H1 (cell line): ENCODE measurements around the gene KCTD3. TPM values are rescaled to one million over a fixed set of nuclear protein-coding genes. Genes with fewer than 3 reads are reported as not detected.

ENCODE experiments used
- CTCF ChIA-PET: fragments of 300-600 bp; sonication (Branson Sonifier 250); formaldehyde crosslinking; loops from one replicate; lab custom pipeline; 2021; ENCODE audit not compliant: partially characterized antibody; lab: Charles Lee
- POLR2A ChIA-PET: fragments of 300-600 bp; sonication (Branson Sonifier 250); formaldehyde crosslinking; loops from one replicate; lab custom pipeline; 2021; ENCODE audit warnings: inconsistent platforms; ENCODE audit not compliant: partially characterized antibody; lab: Charles Lee
- DNase-seq, 2 experiments: peaks; one replicate each; pipeline versions ENCODE4 v3.0.0 to v3.0.0-alpha.2; 2010 to 2022; ENCODE audit warnings: low spot score in 2 of 2, low read depth in 1 of 2, mixed read lengths in 1 of 2
- FAIRE-seq: peaks from 2 replicates; lab custom pipeline; 2011; peaks lifted over from hg19 to GRCh38; lab: Jason Lieb, UNC
- H2AFZ ChIP-seq: 2 replicates; pipeline ENCODE4 v1.8.1; 2012; ENCODE audit warnings: low read length, inconsistent platforms
- H2AK5ac ChIP-seq: 2 replicates; pipeline ENCODE4 v1.6.1; 2013; ENCODE audit warnings: low read depth, low read length
- H2BK120ac ChIP-seq: replicated peaks from 2 replicates; pipeline ENCODE3; 2013; ENCODE audit warnings: low read depth, low read length, inconsistent platforms
- H2BK12ac ChIP-seq: 2 replicates; pipeline ENCODE4 v1.6.1; 2013; ENCODE audit warnings: low read depth, low read length
- H2BK15ac ChIP-seq: 2 replicates; pipeline ENCODE4 v1.6.1; 2013; ENCODE audit warnings: low read length
- H2BK20ac ChIP-seq: 2 replicates; pipeline ENCODE4 v1.6.1; 2013; ENCODE audit warnings: low read length
- H2BK5ac ChIP-seq: 2 replicates; pipeline ENCODE4 v1.6.1; 2013; ENCODE audit warnings: low read depth, low read length
- H3K14ac ChIP-seq: 2 replicates; pipeline ENCODE4 v1.6.1; 2013; ENCODE audit warnings: inconsistent platforms; ENCODE audit not compliant: insufficient read length
- H3K18ac ChIP-seq: 2 replicates; pipeline ENCODE4 v1.6.1; 2013; ENCODE audit warnings: low read length; ENCODE audit errors: extremely low read depth
- H3K23ac ChIP-seq: 2 replicates; pipeline ENCODE4 v1.6.1; 2013; ENCODE audit warnings: inconsistent platforms; ENCODE audit not compliant: insufficient read length
- H3K23me2 ChIP-seq: 2 replicates; pipeline ENCODE4 v1.6.1; 2013; ENCODE audit warnings: low read depth, low read length
- H3K27ac ChIP-seq: 2 replicates; pipeline ENCODE4 v1.6.1; 2011; ENCODE audit warnings: low read depth, low read length, inconsistent platforms
- H3K27me3 ChIP-seq, 4 experiments: replicated peaks in 1 of 4; 1 replicate in 1 of 4; 2 replicates in 3 of 4; pipeline versions ENCODE4 v1.6.1 to v1.8.1; 2011 to 2013; ENCODE audit warnings: low read length in 3 of 4, mild to moderate bottlenecking in 3 of 4, inconsistent platforms in 2 of 4, mixed read lengths in 2 of 4, moderate library complexity in 1 of 4; ENCODE audit not compliant: control insufficient read depth in 3 of 4, insufficient read depth in 3 of 4; ENCODE audit errors: extremely low read depth in 1 of 4
- H3K36me3 ChIP-seq, 4 experiments: 2 replicates each; pipeline versions ENCODE4 v1.6.1 to v1.8.1; 2011 to 2013; ENCODE audit warnings: mild to moderate bottlenecking in 4 of 4, low read length in 3 of 4, moderate library complexity in 2 of 4, control low read depth in 1 of 4, inconsistent platforms in 1 of 4; ENCODE audit not compliant: insufficient read depth in 4 of 4, control insufficient read depth in 2 of 4
- H3K4ac ChIP-seq: replicated peaks from 2 replicates; pipeline ENCODE3; 2013; ENCODE audit warnings: low read length, low read depth, mixed read lengths, inconsistent platforms; ENCODE audit not compliant: insufficient read length
- H3K4me1 ChIP-seq, 4 experiments: replicated peaks in 1 of 4; 1 replicate in 1 of 4; 2 replicates in 3 of 4; pipeline versions ENCODE4 v1.6.1 to v1.8.1; 2011 to 2013; ENCODE audit warnings: low read length in 3 of 4, inconsistent platforms in 2 of 4, mixed read lengths in 1 of 4; ENCODE audit not compliant: insufficient read depth in 4 of 4, control insufficient read depth in 3 of 4
- H3K4me2 ChIP-seq, 2 experiments: 2 replicates each; pipeline versions ENCODE4 v1.6.1 to v1.8.1; 2011 to 2013; ENCODE audit warnings: low read depth in 2 of 2, low read length in 2 of 2, control low read depth in 1 of 2, inconsistent platforms in 1 of 2, mild to moderate bottlenecking in 1 of 2; ENCODE audit not compliant: insufficient read depth in 1 of 2
- H3K4me3 ChIP-seq, 4 experiments: fragments of 200-600, 300-600 bp in 1 of 4; sonication (generic), shearing (Covaris generic), sonication (Bioruptor Twin) in 1 of 4; 2 replicates each; pipeline versions ENCODE4 v1.5.1 to v1.8.1; 2011 to 2016; ENCODE audit warnings: low read length in 4 of 4, low read depth in 3 of 4, control low read depth in 2 of 4, inconsistent platforms in 2 of 4, mild to moderate bottlenecking in 2 of 4, mixed read lengths in 1 of 4, moderate library complexity in 1 of 4; ENCODE audit not compliant: insufficient read depth in 2 of 4; ENCODE audit errors: extremely low read depth in 1 of 4
- H3K56ac ChIP-seq: replicated peaks from 2 replicates; pipeline ENCODE3; 2013; ENCODE audit warnings: low read depth, mild to moderate bottlenecking, mixed read lengths, low read length, inconsistent platforms; ENCODE audit not compliant: insufficient read length
- H3K79me1 ChIP-seq: 2 replicates; pipeline ENCODE4 v1.6.1; 2013; ENCODE audit warnings: low read depth, low read length, control low read depth
- H3K79me2 ChIP-seq, 2 experiments: 2 replicates each; pipeline versions ENCODE4 v1.6.1 to v1.8.1; 2012 to 2013; ENCODE audit warnings: low read length in 2 of 2, mild to moderate bottlenecking in 2 of 2, inconsistent platforms in 1 of 2; ENCODE audit not compliant: insufficient read depth in 2 of 2, control insufficient read depth in 1 of 2
- H3K9ac ChIP-seq, 4 experiments: replicated peaks in 1 of 4; 1 replicate in 1 of 4; 2 replicates in 3 of 4; pipeline versions ENCODE4 v1.6.1 to v1.8.1; 2011 to 2013; ENCODE audit warnings: low read depth in 3 of 4, low read length in 3 of 4, control low read depth in 2 of 4, mild to moderate bottlenecking in 2 of 4, moderate library complexity in 2 of 4, inconsistent platforms in 1 of 4; ENCODE audit errors: extremely low read depth in 1 of 4
- H3K9me3 ChIP-seq, 2 experiments: 2 replicates each; pipeline versions ENCODE4 v1.6.1 to v1.8.1; 2012 to 2013; ENCODE audit warnings: mild to moderate bottlenecking in 2 of 2, moderate library complexity in 2 of 2, control low read depth in 1 of 2, inconsistent platforms in 1 of 2, low read depth in 1 of 2, low read length in 1 of 2, mixed read lengths in 1 of 2; ENCODE audit not compliant: insufficient read depth in 2 of 2
- H4K20me1 ChIP-seq, 2 experiments: replicated peaks in 1 of 2; 2 replicates each; pipeline versions ENCODE3 to v1.8.1; 2011 to 2013; ENCODE audit warnings: inconsistent platforms in 2 of 2, low read length in 2 of 2, mild to moderate bottlenecking in 1 of 2; ENCODE audit not compliant: insufficient read depth in 2 of 2, control insufficient read depth in 1 of 2
- H4K5ac ChIP-seq: 2 replicates; pipeline ENCODE4 v1.6.1; 2013; ENCODE audit warnings: low read length, low read depth, mixed read lengths, inconsistent platforms; ENCODE audit not compliant: insufficient read length
- H4K8ac ChIP-seq: 2 replicates; pipeline ENCODE4 v1.8.0; 2013; ENCODE audit warnings: mild to moderate bottlenecking, moderate library complexity, low read length, inconsistent platforms; ENCODE audit not compliant: insufficient read depth; ENCODE audit errors: extremely low read depth
- H4K91ac ChIP-seq: replicated peaks from 2 replicates; pipeline ENCODE3; 2013; ENCODE audit warnings: low read length, mixed read lengths, inconsistent platforms; ENCODE audit not compliant: insufficient read length
- POLR2AphosphoS5 ChIP-seq: IDR thresholded peaks from 2 replicates; pipeline ENCODE4 v1.6.1; 2011; ENCODE audit warnings: low read depth, low read length
- WGBS, 2 experiments: shearing (Covaris generic) in 1 of 2; methylation state at CpG; one replicate each; pipeline versions ENCODE4 v1.1.6 to v1.1.7; 2013 to 2015; ENCODE audit warnings: low lambda C conversion rate in 2 of 2, mixed read lengths in 2 of 2, inconsistent platforms in 1 of 2, low coverage in 1 of 2, missing lambda C conversion rate in 1 of 2; ENCODE audit not compliant: insufficient replicate concordance in 2 of 2, insufficient coverage in 1 of 2, insufficient read length in 1 of 2; ENCODE audit errors: extremely low coverage in 1 of 2, missing lambda C conversion rate in 1 of 2; 5-methylcytosine and 5-hydroxymethylcytosine counted together
- polyA plus RNA-seq, 7 experiments: library from polyadenylated mRNA; depleted of rRNA in 3 of 7; stranded (reverse) in 5 of 7; unstranded in 2 of 7; fragments of >200 nt in 5 of 7; fragments of 200-250 nt in 2 of 7; gene quantifications; 1 replicate in 5 of 7; 2 replicates in 1 of 7; 4 replicates in 1 of 7; pipeline versions ENCODE4 v1.2.1 to v1.2.3, GENCODE V29; 2011 to 2013; ENCODE audit warnings: missing spikeins in 2 of 7, mixed read lengths in 2 of 7
- total RNA-seq: library from RNA; stranded (reverse); fragmentation: NEBNext Ultra II Directional; extraction: Animal tissue kit (Norgen Biotek cat#: 25700); gene quantifications from 2 replicates; pipeline ENCODE4 v1.2.1, GENCODE V29; 2021

Gene KCTD3
- total and polyA plus RNA-seq, 2 of the 8 experiments (the other 6 are each of a cell fraction or from before 2014, with no cell fraction given), result 43.0 to 55.6 TPM

GRCh38 chr1:215661033-215661432 lies 93.9 kb downstream of the KCTD3 start:
- H3K14ac ChIP-seq, result no peak overlapping the region
- ChIA-PET CTCF (interaction anchor here (2.0 kb wide), 1 partner anchor 11 kb away, joined by 4 read pairs; no protein-coding TSS in a partner anchor), POLR2A (no interaction called here)
- H3K4ac ChIP-seq, result no peak overlapping the region
- no peaks in the 10 kb centered on the region for H3K79me1 ChIP-seq
- H2BK5ac ChIP-seq, result no peak overlapping the region
- no peak overlapping the region for H4K5ac ChIP-seq
- no peak overlapping the region for H2BK12ac ChIP-seq
- H2BK20ac ChIP-seq, result no peak overlapping the region
- H3K23me2 ChIP-seq, result no peaks in the 10 kb centered on the region
- no peaks in the 10 kb centered on the region for H3K79me2 ChIP-seq
- no peak overlapping the region for H3K56ac ChIP-seq
- H3K9ac ChIP-seq, result no peak overlapping the region
- H3K9me3 ChIP-seq, result no peaks in the 10 kb centered on the region
- H3K4me2 ChIP-seq, result no peak overlapping the region
- H4K8ac ChIP-seq, result no peak overlapping the region
- no peaks in the 10 kb centered on the region for H3K27me3 ChIP-seq
- no peak overlapping the region for H4K91ac ChIP-seq
- H3K18ac ChIP-seq, result no peak overlapping the region
- no peak overlapping the region for H2BK120ac ChIP-seq
- H2AFZ ChIP-seq, result no peak overlapping the region
- 93% methylated on average over 1 of the region's 1 CpG; no CpG with 5 or more reads in 1 of the 2 experiments for WGBS, 2 experiments
- H3K4me3 ChIP-seq, result no peak overlapping the region
- H4K20me1 ChIP-seq, result no peaks in the 10 kb centered on the region
- H2BK15ac ChIP-seq, result no peak overlapping the region
- H3K23ac ChIP-seq, result no peak overlapping the region
- H2AK5ac ChIP-seq, result no peak overlapping the region
- no peaks in the 10 kb centered on the region for H3K36me3 ChIP-seq
- DNase-seq (no peak), FAIRE-seq (no peak)
- 0 out of 7 replicates have a peak, but pooled peaks cover 0 to 2% (median 0%) of the 10 kb centered on the region in 4 experiments for H3K4me1 ChIP-seq
- H3K27ac ChIP-seq, result no peak overlapping the region
- no peak for TF ChIP-seq POLR2AphosphoS5
